DOHH2 (cell line): ENCODE data around the gene CLIC5.

Experiments used
- EZH2phosphoT487 ChIP-seq: fragments of 200-600 bp; sonication (generic); IDR thresholded peaks from 2 replicates; pipeline ENCODE4 v1.6.1; 2017; ENCODE audit warnings: borderline replicate concordance, mild to moderate bottlenecking, antibody characterized with exemption, low read length, moderate library complexity, mixed read lengths
- TF ChIP-seq, protein P1 (sequence below): fragments of 200-600 bp; sonication (generic); IDR thresholded peaks from one replicate; pipeline ENCODE4 v1.5.1; 2014; ENCODE audit warnings: antibody characterized with exemption, mild to moderate bottlenecking, low read depth, low read length; ENCODE audit not compliant: poor library complexity, severe bottlenecking

DNA sequence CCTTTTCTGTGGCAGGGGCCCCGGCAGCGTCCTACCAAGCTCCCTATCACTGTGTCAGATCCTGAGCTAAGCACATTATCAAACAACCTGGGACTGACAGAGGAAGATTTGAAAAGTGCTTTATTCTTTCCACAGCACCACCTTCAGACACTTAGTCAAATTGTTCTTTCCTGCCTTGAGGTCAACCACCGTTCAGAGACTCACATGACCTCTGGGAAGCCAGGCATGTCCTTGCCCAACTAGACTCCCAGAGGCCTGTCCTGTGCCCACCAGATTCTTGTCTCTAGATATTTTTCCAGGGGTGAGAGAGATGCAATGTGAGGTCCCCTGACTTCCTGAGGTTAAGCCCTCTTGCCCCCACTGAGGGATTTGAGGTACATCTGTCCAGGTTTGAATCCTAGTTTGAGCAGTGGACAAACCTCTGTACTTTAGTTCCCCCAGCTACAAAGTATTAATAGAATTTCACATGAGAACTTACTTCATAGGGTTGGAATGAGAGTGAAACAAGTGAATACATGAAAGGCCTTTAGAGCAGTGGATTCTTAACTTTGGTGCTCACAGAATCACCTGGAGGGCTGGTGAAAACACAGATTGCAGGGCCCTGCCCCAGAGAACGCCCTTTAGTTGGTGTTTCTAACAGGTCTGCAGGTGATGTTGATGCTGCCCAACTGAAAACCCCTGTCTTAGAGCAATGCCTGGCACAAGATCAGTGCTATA lies 179.8 kb downstream of the CLIC5 start:
- TF ChIP-seq, protein P1, sequence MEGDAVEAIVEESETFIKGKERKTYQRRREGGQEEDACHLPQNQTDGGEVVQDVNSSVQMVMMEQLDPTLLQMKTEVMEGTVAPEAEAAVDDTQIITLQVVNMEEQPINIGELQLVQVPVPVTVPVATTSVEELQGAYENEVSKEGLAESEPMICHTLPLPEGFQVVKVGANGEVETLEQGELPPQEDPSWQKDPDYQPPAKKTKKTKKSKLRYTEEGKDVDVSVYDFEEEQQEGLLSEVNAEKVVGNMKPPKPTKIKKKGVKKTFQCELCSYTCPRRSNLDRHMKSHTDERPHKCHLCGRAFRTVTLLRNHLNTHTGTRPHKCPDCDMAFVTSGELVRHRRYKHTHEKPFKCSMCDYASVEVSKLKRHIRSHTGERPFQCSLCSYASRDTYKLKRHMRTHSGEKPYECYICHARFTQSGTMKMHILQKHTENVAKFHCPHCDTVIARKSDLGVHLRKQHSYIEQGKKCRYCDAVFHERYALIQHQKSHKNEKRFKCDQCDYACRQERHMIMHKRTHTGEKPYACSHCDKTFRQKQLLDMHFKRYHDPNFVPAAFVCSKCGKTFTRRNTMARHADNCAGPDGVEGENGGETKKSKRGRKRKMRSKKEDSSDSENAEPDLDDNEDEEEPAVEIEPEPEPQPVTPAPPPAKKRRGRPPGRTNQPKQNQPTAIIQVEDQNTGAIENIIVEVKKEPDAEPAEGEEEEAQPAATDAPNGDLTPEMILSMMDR: no peak
- TF ChIP-seq EZH2phosphoT487: no peak
